Naive B cell (primary cell): ENCODE data around the gene BBS4. TPM values are rescaled to one million over a fixed set of nuclear protein-coding genes. Genes with fewer than 3 reads are reported as not detected.
A peak's percentile ranks its signal among the peaks of the same experiment; 100 is the strongest.
"Not testable (repeated sequence)": the region's sequence is repeated elsewhere in the genome, so short reads cannot be mapped to it uniquely, and the experiment has no call there.

ENCODE experiments used
- ATAC-seq, 2 donors: fragments of 150-1000 bp; cut with Tn5 transposase; 2 replicates each; pipeline ENCODE4 v1.10.0; 2021; ENCODE audit warnings: low read depth in 2 of 2, mild to moderate bottlenecking in 2 of 2, moderate library complexity in 2 of 2
- DNase-seq: peaks from one replicate; pipeline ENCODE4 v3.0.0; 2022
- H3K27ac Mint-ChIP-seq, 6 donors: one replicate each; pipeline ENCODE4 v1.8.0; 2020 to 2022; ENCODE audit warnings: mild to moderate bottlenecking in 6 of 6, mixed read lengths in 6 of 6, moderate library complexity in 5 of 6, inconsistent platforms in 2 of 6
- H3K27me3 Mint-ChIP-seq, 3 donors: one replicate each; pipeline ENCODE4 v1.8.0; 2021 to 2022; ENCODE audit warnings: mixed read lengths in 3 of 3, mild to moderate bottlenecking in 1 of 3
- H3K36me3 Mint-ChIP-seq, 2 donors: one replicate each; pipeline ENCODE4 v1.8.0; 2020 to 2022; ENCODE audit warnings: mixed read lengths in 2 of 2, inconsistent platforms in 1 of 2, mild to moderate bottlenecking in 1 of 2
- H3K4me1 Mint-ChIP-seq, 3 donors: one replicate each; pipeline ENCODE4 v1.8.0; 2020 to 2022; ENCODE audit warnings: mixed read lengths in 3 of 3, inconsistent platforms in 1 of 3, mild to moderate bottlenecking in 1 of 3, moderate library complexity in 1 of 3
- H3K4me3 Mint-ChIP-seq, 8 donors: one replicate each; pipeline ENCODE4 v1.8.0; 2020 to 2022; ENCODE audit warnings: mild to moderate bottlenecking in 8 of 8, mixed read lengths in 8 of 8, moderate library complexity in 8 of 8, inconsistent platforms in 2 of 8
- H3K9me3 Mint-ChIP-seq, 7 donors: one replicate each; pipeline ENCODE4 v1.8.0; 2020 to 2022; ENCODE audit warnings: mixed read lengths in 7 of 7, mild to moderate bottlenecking in 5 of 7, inconsistent platforms in 2 of 7, moderate library complexity in 1 of 7
- polyA plus RNA-seq, 6 donors: library from polyadenylated mRNA; unstranded; fragments of 300-500 nt; fragmentation: Illumina TruSeq; gene quantifications; one replicate each; pipeline ENCODE4 v1.2.3, GENCODE V29; 2021; ENCODE audit warnings: low read depth in 6 of 6

The BBS4 gene
- polyA plus RNA-seq: 10 to 100 TPM; 11.4 to 14.9 (median 13.2) TPM

- no peaks in the 10 kb centered on the region for H3K27me3 Mint-ChIP-seq
- peak; percentile 86 for DNase-seq
Observed at GRCh38 chr15:72685925-72686794, at the start of gene BBS4, which contains the start of gene HIGD2B. Gene BBS4 (plus strand): TSS chr15:72686207. CDS start chr15:72686228, 21 bp downstream. Gene HIGD2B (minus strand): TSS chr15:72686182. CDS start chr15:72676374, 9,808 bp downstream.

GRCh38 chr15:72636519-72637282 is 49.3 kb upstream of the BBS4 start:
- ATAC-seq: peak; percentile 61 to 70
- H3K36me3 Mint-ChIP-seq, H3K9me3 Mint-ChIP-seq, H3K4me1 Mint-ChIP-seq, H3K27ac Mint-ChIP-seq, H3K27me3 Mint-ChIP-seq: not testable (repeated sequence)
- H3K4me3 Mint-ChIP-seq: peak overlapping the region in 3 of 8 donors; percentile 28 to 67 (median 36)
- DNase-seq: peak; percentile 7

More at GRCh38 chr15:72685925-72686794, at the start of gene BBS4, which contains the start of gene HIGD2B:
- H3K9me3 Mint-ChIP-seq: no peaks in the 10 kb centered on the region
- peak; percentile 95 for ATAC-seq
- peak within 1 kb of the TSS; percentile 96 to 99 (median 98) for H3K4me3 Mint-ChIP-seq
- H3K27ac Mint-ChIP-seq: peak within 1 kb of the TSS; percentile 95 to 99 (median 98)
- peaks cover 14 to 18% (median 14%) of the 10 kb centered on the region in 3 donors for H3K4me1 Mint-ChIP-seq
- H3K36me3 Mint-ChIP-seq: no peaks in the 10 kb centered on the region

- not testable (repeated sequence) for DNase-seq, H3K27me3 Mint-ChIP-seq, H3K36me3 Mint-ChIP-seq, H3K27ac Mint-ChIP-seq, H3K9me3 Mint-ChIP-seq, ATAC-seq, H3K4me1 Mint-ChIP-seq, H3K4me3 Mint-ChIP-seq
Observed at GRCh38 chr15:72639759-72640483, 46.1 kb upstream of the BBS4 start.

- H3K27ac Mint-ChIP-seq, H3K36me3 Mint-ChIP-seq, H3K4me1 Mint-ChIP-seq, H3K27me3 Mint-ChIP-seq, ATAC-seq, DNase-seq, H3K9me3 Mint-ChIP-seq, H3K4me3 Mint-ChIP-seq: not testable (repeated sequence)
Observed at GRCh38 chr15:72642271-72642670, 43.7 kb upstream of the BBS4 start.

GRCh38 chr15:72648631-72649253 is 37.3 kb upstream of the BBS4 start:
- H3K36me3 Mint-ChIP-seq, H3K4me1 Mint-ChIP-seq, H3K4me3 Mint-ChIP-seq, H3K27me3 Mint-ChIP-seq, H3K27ac Mint-ChIP-seq, H3K9me3 Mint-ChIP-seq, DNase-seq, ATAC-seq: not testable (repeated sequence)

GRCh38 chr15:72654397-72654796 is 31.6 kb upstream of the BBS4 start, which contains the start of gene GOLGA6B:
Gene GOLGA6B (plus strand): TSS chr15:72654697. CDS start chr15:72654738, 41 bp downstream.
- not testable (repeated sequence) for H3K4me3 Mint-ChIP-seq, H3K27me3 Mint-ChIP-seq, H3K9me3 Mint-ChIP-seq, H3K36me3 Mint-ChIP-seq, ATAC-seq, DNase-seq, H3K27ac Mint-ChIP-seq, H3K4me1 Mint-ChIP-seq

GRCh38 chr15:72656014-72656413 is 30.0 kb upstream of the BBS4 start:
- not testable (repeated sequence) for H3K4me3 Mint-ChIP-seq, H3K36me3 Mint-ChIP-seq, H3K27me3 Mint-ChIP-seq, H3K4me1 Mint-ChIP-seq, H3K9me3 Mint-ChIP-seq, DNase-seq, ATAC-seq, H3K27ac Mint-ChIP-seq

GRCh38 chr15:72661081-72661480 is 24.9 kb upstream of the BBS4 start:
- H3K27me3 Mint-ChIP-seq, H3K4me1 Mint-ChIP-seq, DNase-seq, H3K36me3 Mint-ChIP-seq, H3K27ac Mint-ChIP-seq, ATAC-seq, H3K9me3 Mint-ChIP-seq, H3K4me3 Mint-ChIP-seq: not testable (repeated sequence)

GRCh38 chr15:72663931-72664330 is 22.1 kb upstream of the BBS4 start:
- H3K27ac Mint-ChIP-seq, ATAC-seq, H3K4me3 Mint-ChIP-seq, H3K36me3 Mint-ChIP-seq, H3K4me1 Mint-ChIP-seq, H3K9me3 Mint-ChIP-seq, H3K27me3 Mint-ChIP-seq, DNase-seq: not testable (repeated sequence)

GRCh38 chr15:72665706-72666105 is 20.3 kb upstream of the BBS4 start:
- H3K36me3 Mint-ChIP-seq, ATAC-seq, DNase-seq, H3K27me3 Mint-ChIP-seq, H3K9me3 Mint-ChIP-seq, H3K4me3 Mint-ChIP-seq, H3K27ac Mint-ChIP-seq, H3K4me1 Mint-ChIP-seq: not testable (repeated sequence)

- H3K4me3 Mint-ChIP-seq, DNase-seq, H3K36me3 Mint-ChIP-seq, H3K27ac Mint-ChIP-seq, ATAC-seq, H3K9me3 Mint-ChIP-seq: not testable (repeated sequence)
- Mint-ChIP-seq H3K27me3 (peaks cover 4 to 20% (median 17%) of the 10 kb centered on the region in 3 donors), H3K4me1 (peaks cover 5 to 12% (median 7%) of the 10 kb centered on the region in 3 donors)
Observed at GRCh38 chr15:72669803-72670202, 16.2 kb upstream of the BBS4 start.

GRCh38 chr15:72670656-72671352 is 15.2 kb upstream of the BBS4 start:
- peaks cover 6 to 21% (median 18%) of the 10 kb centered on the region in 3 donors for H3K27me3 Mint-ChIP-seq
- peaks cover 5 to 12% (median 7%) of the 10 kb centered on the region in 3 donors for H3K4me1 Mint-ChIP-seq
- H3K27ac Mint-ChIP-seq: peak overlapping the region in 1 of 6 donors; percentile 45
- not testable (repeated sequence) for H3K9me3 Mint-ChIP-seq, H3K36me3 Mint-ChIP-seq
- DNase-seq (peak; percentile 66), ATAC-seq (peak; percentile 91 to 92)
- H3K4me3 Mint-ChIP-seq: peak overlapping the region in 7 of 8 donors; percentile 61 to 94 (median 88)
